Activated naive CD4-positive, alpha-beta T cell treated with anti-CD3 and anti-CD28 coated beads, Interleukin-2, amount 50 U/mL, for 72 hours (primary cell): ENCODE data around the gene MYO16. TPM values are rescaled to one million over a fixed set of nuclear protein-coding genes. Genes with fewer than 3 reads are reported as not detected.
"Not testable (repeated sequence)": the region's sequence is repeated elsewhere in the genome, so short reads cannot be mapped to it uniquely, and the experiment has no call there.

Experiments used
- ATAC-seq, 2 donors: fragments of 150-1000 bp; cut with Tn5 transposase; 2 replicates each; pipeline ENCODE4 v1.10.0; 2021; ENCODE audit warnings: mild to moderate bottlenecking in 2 of 2, moderate library complexity in 2 of 2
- DNase-seq, 2 donors: peaks; one replicate each; pipeline ENCODE4 v3.0.0; 2021 to 2022; ENCODE audit warnings: low spot score in 2 of 2
- H3K27ac Mint-ChIP-seq, 2 donors: one replicate each; pipeline ENCODE4 v1.8.0; 2022; ENCODE audit warnings: mild to moderate bottlenecking in 2 of 2, mixed read lengths in 2 of 2
- H3K36me3 Mint-ChIP-seq, 2 donors: one replicate each; pipeline ENCODE4 v1.8.0; 2022; ENCODE audit warnings: mixed read lengths in 2 of 2
- H3K9me3 Mint-ChIP-seq, 2 donors: one replicate each; pipeline ENCODE4 v1.8.0; 2022; ENCODE audit warnings: mixed read lengths in 2 of 2
- total RNA-seq, 2 donors: library from RNA; stranded (reverse); gene quantifications; one replicate each; pipeline ENCODE4 v1.2.3, GENCODE V29; 2022

Gene MYO16
- total RNA-seq, 2 donors from 2014 or later = not detected

GRCh38 chr13:108987517-108987916 lies 358.1 kb downstream of the MYO16 start:
- no peak overlapping the region for H3K27ac Mint-ChIP-seq
- ATAC-seq (no peak), DNase-seq (no peak)
- H3K9me3 Mint-ChIP-seq = peaks cover 3 to 4% of the 10 kb centered on the region in 2 donors
- no peaks in the 10 kb centered on the region for H3K36me3 Mint-ChIP-seq

DNA sequence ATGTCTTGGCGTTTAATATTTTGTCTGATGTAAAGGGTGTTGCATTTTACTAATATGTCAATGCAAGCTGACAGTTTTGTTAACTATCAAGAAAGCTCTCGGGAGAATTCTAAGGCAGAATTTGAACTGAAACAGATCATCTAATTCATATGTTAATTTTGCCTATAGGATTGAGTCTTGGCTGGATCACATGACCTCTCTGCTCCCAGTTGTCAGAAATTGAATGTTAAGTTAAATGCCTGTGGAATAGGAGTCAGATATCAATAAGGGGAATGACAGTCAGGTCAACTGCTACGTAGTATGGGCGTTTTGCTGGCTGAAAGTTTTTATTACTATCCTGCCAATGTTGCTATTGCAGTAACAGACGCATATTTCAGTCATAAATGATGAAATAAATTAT lies 358.5 kb downstream of the MYO16 start:
- DNase-seq = no peak
- ATAC-seq = no peak
- H3K36me3 Mint-ChIP-seq = no peaks in the 10 kb centered on the region

GRCh38 chr13:108991416-108991815 lies 362.0 kb downstream of the MYO16 start:
- H3K27ac Mint-ChIP-seq, H3K36me3 Mint-ChIP-seq, H3K9me3 Mint-ChIP-seq, DNase-seq, ATAC-seq: not testable (repeated sequence)

More for the DNA sequence above, 358.5 kb downstream of the MYO16 start:
- Mint-ChIP-seq H3K9me3 (peaks cover 3 to 4% of the 10 kb centered on the region in 2 donors), H3K27ac (no peak overlapping the region)

GRCh38 chr13:108993346-108993745 lies 363.9 kb downstream of the MYO16 start:
- no peak for ATAC-seq
- H3K27ac Mint-ChIP-seq = no peak overlapping the region
- DNase-seq = no peak
- H3K36me3 Mint-ChIP-seq = no peaks in the 10 kb centered on the region
- no peaks in the 10 kb centered on the region for H3K9me3 Mint-ChIP-seq

DNA sequence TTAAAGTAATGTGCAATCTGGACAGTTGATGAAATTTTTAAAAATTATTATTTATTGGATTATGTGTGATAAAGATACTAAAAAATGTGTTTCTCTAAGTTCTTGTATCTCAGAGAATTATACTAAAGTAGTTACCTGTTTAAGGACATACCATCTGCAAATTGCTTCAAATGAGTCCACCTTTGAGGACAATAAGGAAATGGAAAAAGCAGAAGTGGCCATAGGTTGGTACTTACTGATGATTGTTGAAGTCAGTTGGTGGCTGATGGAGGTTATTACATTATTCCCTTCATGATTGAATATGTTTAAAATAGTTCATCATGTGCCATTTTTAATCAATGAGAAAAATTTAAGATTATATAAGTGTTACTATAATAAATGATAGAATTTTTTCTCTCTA lies 367.0 kb downstream of the MYO16 start:
- Mint-ChIP-seq H3K36me3 (no peaks in the 10 kb centered on the region), H3K27ac (no peak overlapping the region), H3K9me3 (no peaks in the 10 kb centered on the region)
- no peak for DNase-seq
- no peak for ATAC-seq

GRCh38 chr13:109000207-109000606 lies 370.8 kb downstream of the MYO16 start:
- Mint-ChIP-seq H3K9me3 (no peaks in the 10 kb centered on the region), H3K27ac (no peak overlapping the region), H3K36me3 (no peaks in the 10 kb centered on the region)
- DNase-seq = no peak
- ATAC-seq = no peak

DNA sequence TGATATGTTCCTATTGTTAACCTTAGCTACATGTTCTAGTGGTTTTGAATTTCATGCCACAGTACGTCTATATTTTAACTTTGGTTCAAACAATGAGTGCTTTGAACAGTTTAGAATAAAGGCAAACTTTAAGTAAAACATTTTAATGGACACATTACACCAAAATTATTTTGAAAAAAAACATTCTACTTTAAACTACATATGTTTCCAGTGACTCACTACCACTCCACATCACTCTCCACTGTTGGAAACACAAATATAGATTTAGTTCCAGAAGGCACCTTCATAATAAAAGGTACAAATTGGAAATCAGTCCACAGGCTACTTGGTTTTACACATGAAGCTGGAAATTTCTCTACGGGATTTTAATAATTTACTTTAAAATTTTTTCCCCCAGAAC lies 373.5 kb downstream of the MYO16 start:
- no peak for DNase-seq
- Mint-ChIP-seq H3K27ac (no peak overlapping the region), H3K36me3 (no peaks in the 10 kb centered on the region), H3K9me3 (peaks cover 0 to 3% of the 10 kb centered on the region in 2 donors)
- ATAC-seq = no peak

GRCh38 chr13:109007946-109008345 lies 378.5 kb downstream of the MYO16 start:
- H3K36me3 Mint-ChIP-seq = no peaks in the 10 kb centered on the region
- no peak for ATAC-seq

GRCh38 chr13:109009756-109010155 lies 380.3 kb downstream of the MYO16 start:
- no peak overlapping the region for H3K27ac Mint-ChIP-seq

More at GRCh38 chr13:109007946-109008345, 378.5 kb downstream of the MYO16 start:
- Mint-ChIP-seq H3K9me3 (peaks cover 0 to 3% of the 10 kb centered on the region in 2 donors), H3K27ac (no peak overlapping the region)
- no peak for DNase-seq

DNA sequence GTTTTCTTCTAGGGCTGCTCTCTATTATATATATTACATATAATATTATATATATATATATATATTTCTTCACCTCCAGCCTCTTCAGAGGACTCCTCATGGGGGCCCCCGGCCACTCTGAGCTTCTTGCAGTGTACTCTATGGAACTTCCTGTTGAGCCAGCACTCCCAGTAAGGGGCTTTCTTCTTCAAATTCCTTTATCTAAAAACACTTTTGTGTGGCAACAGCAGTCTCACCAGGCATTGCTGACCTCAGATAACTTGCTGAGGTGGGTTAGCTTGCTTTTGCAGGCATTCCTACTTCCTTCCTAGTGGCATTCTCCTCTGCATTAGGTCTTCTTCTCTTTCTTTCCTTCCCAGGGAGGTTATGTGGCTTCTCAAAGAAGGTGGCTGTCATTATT lies 381.5 kb downstream of the MYO16 start:
- DNase-seq (no peak), ATAC-seq (no peak)
- H3K36me3 Mint-ChIP-seq = peaks cover 0 to 3% of the 10 kb centered on the region in 2 donors
- peaks cover 6 to 8% of the 10 kb centered on the region in 2 donors for H3K9me3 Mint-ChIP-seq
- H3K27ac Mint-ChIP-seq = no peak overlapping the region

More at GRCh38 chr13:109009756-109010155, 380.3 kb downstream of the MYO16 start:
- no peak for DNase-seq
- ATAC-seq = no peak
- no peaks in the 10 kb centered on the region for H3K36me3 Mint-ChIP-seq
- peaks cover 3% of the 10 kb centered on the region in 2 donors for H3K9me3 Mint-ChIP-seq

- Mint-ChIP-seq H3K9me3 (peaks cover 6 to 8% of the 10 kb centered on the region in 2 donors), H3K27ac (no peak overlapping the region), H3K36me3 (peaks cover 0 to 6% of the 10 kb centered on the region in 2 donors)
- DNase-seq (no peak), ATAC-seq (no peak)
These were observed 382.7 kb downstream of the MYO16 start for GRCh38 chr13:109012115-109012514.

DNA sequence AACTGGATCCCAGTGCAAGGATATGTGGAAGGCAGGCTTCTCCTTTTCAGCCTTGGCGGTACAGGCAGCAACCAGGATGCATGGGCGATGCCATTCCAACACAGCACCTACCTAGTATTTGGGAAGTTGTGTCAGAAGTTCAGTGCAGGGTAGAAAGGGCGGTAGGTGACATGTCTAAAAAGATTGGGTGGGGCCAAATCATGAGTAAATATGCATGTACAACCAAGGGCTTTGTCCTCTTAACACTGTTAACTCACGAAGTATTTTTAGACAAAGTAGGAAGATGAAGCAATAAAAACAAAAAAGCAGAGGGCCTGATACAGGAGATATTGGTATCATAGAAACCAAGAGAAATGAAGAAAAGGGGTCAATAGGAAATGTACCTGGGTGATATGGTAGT lies 392.1 kb downstream of the MYO16 start:
- Mint-ChIP-seq H3K9me3 (peaks cover 0 to 5% of the 10 kb centered on the region in 2 donors), H3K36me3 (peaks cover 0 to 8% of the 10 kb centered on the region in 2 donors), H3K27ac (no peak overlapping the region)
- DNase-seq (no peak), ATAC-seq (peak; percentile 20 to 35)

DNA sequence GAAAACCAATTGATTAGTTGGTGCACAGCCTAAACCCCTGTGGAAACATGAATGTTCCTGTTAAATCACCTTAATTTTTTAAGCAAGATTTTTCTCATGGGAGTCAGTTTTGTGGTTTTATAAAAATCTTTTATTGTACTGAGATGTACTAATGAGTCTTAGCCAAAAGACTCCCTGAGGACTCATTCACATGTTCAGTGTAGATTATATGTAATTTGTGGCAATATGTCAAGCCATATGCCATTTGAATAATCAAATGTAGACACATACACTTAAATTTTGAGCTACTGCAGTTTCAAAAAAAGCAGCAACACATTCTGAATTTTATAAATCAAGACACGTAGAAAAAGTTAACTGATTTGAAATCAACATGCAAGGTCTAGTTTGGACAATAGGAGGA lies 395.2 kb downstream of the MYO16 start:
- no peak overlapping the region for H3K27ac Mint-ChIP-seq
- no peak for DNase-seq
- ATAC-seq = no peak
- no peaks in the 10 kb centered on the region for H3K36me3 Mint-ChIP-seq
- no peaks in the 10 kb centered on the region for H3K9me3 Mint-ChIP-seq

DNA sequence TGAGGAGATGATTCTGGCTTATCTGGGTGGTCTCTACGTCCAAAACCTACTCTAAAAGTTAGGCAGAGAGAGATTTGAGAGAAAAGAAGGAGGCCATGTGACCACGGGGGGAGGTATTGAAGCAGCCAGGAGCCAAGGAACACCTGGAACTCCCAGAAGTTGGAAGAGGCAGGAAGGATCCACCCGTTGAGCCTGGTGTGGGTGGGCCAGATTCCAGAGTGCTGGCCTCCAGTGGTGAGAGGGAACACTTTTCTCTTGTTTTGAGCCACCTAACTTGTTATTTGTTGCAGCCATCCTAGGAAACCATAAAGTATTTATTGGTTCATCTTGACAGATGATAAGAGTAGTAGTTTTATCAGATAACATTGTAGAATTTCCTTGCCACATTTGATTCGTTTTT lies 396.9 kb downstream of the MYO16 start:
- ATAC-seq = no peak
- DNase-seq = no peak
- H3K27ac Mint-ChIP-seq = peak overlapping the region in 1 of 2 donors; percentile 6

GRCh38 chr13:109028624-109029023 lies 399.2 kb downstream of the MYO16 start:
- ATAC-seq (no peak), DNase-seq (no peak)
- Mint-ChIP-seq H3K27ac (no peak overlapping the region), H3K36me3 (no peaks in the 10 kb centered on the region), H3K9me3 (peaks cover 0 to 3% of the 10 kb centered on the region in 2 donors)

More for the DNA sequence above, 396.9 kb downstream of the MYO16 start:
- Mint-ChIP-seq H3K36me3 (no peaks in the 10 kb centered on the region), H3K9me3 (no peaks in the 10 kb centered on the region)

DNA sequence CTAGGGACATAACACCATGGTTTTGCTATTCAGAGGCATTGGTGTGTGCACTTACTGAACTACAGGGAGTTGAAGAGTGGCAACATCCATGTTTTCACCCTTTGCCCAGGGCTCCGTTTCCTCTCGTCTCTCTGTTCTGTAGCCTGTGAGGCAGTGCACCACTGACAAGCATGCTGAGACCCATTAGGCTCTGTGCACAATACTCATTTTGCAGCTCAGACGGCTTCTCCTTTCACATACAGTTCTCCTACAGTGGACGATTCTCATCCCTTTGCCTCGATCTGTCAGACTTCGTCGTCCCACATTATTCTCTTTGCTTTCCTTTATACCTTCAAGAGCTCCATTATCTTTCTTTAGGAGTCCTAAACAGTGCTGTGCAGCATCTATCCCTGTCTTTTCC lies 403.7 kb downstream of the MYO16 start:
- ATAC-seq = no peak
- no peak for DNase-seq
- H3K27ac Mint-ChIP-seq = no peak overlapping the region
- H3K36me3 Mint-ChIP-seq = no peaks in the 10 kb centered on the region
- peaks cover 0 to 3% of the 10 kb centered on the region in 2 donors for H3K9me3 Mint-ChIP-seq

GRCh38 chr13:109036078-109036780 lies 406.8 kb downstream of the MYO16 start:
- no peaks in the 10 kb centered on the region for H3K36me3 Mint-ChIP-seq
- no peak for ATAC-seq
- H3K27ac Mint-ChIP-seq = no peak overlapping the region
- H3K9me3 Mint-ChIP-seq = peaks cover 0 to 3% of the 10 kb centered on the region in 2 donors
- DNase-seq = no peak

DNA sequence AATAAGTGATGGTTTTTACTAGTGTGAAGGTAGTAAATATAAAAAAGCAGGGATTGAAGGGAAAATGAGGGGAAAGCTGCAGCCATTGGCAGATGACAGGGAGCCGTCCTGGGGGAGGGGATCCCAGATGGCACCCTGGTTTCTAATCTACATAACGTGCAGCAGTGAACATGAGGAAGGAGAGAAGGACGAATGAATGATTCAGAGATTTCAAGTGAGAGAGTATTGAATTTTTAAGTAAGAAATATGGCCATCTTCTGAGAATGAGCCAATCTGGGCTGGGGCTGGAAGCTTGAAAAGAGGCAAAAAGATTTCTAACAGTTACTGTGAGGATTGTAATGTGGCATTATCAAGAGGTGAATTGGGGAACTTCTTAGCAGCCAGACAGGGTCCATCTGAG lies 414.2 kb downstream of the MYO16 start:
- Mint-ChIP-seq H3K36me3 (no peaks in the 10 kb centered on the region), H3K9me3 (no peaks in the 10 kb centered on the region), H3K27ac (no peak overlapping the region)
- ATAC-seq (no peak), DNase-seq (no peak)
